GM21360 (cell line): ENCODE data around the gene ABL1.
"Not testable (repeated sequence)": the region's sequence is repeated elsewhere in the genome, so short reads cannot be mapped to it uniquely, and the experiment has no call there.

ENCODE experiments used
- ATAC-seq: cut with Tn5 transposase; IDR thresholded peaks from one replicate; pipeline ENCODE4 v1.9.1; 2021; ENCODE audit warnings: mild to moderate bottlenecking, moderate library complexity; ENCODE audit not compliant: unreplicated experiment

Gene ABL1

GRCh38 chr9:130847306-130848217, 12.5 kb downstream of the ABL1 start:
- no peak for ATAC-seq

GRCh38 chr9:130848514-130848913, 13.5 kb downstream of the ABL1 start:
- not testable (repeated sequence) for ATAC-seq

- ATAC-seq = no peak
These were observed 14.3 kb downstream of the ABL1 start for GRCh38 chr9:130849356-130849755.

DNA sequence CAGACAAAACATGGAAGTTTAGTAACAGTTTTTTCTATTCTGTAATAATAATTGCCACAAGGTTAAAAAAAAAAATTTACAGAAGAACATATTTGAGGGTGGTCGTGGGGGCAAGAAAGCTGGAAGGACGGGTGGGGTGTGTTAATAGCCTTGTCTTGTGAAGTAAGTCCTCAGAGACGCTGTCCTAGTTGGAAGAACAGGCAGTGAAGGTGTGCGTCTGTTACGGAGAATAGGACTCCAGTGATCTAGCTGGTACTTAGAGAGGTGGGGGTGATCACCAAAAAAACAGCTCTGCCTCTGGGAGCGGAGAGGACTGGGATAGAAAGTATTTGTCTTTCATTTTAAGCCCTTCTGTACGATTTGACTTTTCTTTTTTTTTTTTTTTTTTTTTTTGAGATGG, 17.7 kb downstream of the ABL1 start:
- no peak for ATAC-seq

GRCh38 chr9:130854092-130854491, 19.0 kb downstream of the ABL1 start:
- no peak for ATAC-seq

GRCh38 chr9:130854835-130855234, 19.8 kb downstream of the ABL1 start:
- no peak for ATAC-seq

DNA sequence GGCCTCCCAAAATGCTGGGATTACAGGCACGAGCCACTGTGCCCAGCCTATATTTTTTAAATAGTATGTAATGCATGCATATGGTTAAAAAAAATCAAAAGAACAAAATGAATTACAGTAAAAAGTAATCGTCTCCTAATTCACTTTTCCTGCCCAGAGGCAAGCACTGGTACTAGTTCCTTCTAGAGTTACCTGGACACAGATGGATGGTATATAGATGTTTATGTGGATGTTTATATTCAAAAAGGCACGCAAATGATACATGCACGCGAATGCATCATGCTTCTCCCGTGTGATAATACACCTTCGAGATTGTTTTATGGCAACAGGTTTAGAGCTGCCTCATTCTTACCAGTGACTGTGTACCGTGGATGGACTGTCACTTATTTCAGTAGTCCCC, 21.4 kb downstream of the ABL1 start:
- no peak for ATAC-seq

GRCh38 chr9:130857864-130858738, 23.0 kb downstream of the ABL1 start:
- ATAC-seq = no peak

- no peak for ATAC-seq
These were observed 24.0 kb downstream of the ABL1 start for GRCh38 chr9:130858739-130859705.

DNA sequence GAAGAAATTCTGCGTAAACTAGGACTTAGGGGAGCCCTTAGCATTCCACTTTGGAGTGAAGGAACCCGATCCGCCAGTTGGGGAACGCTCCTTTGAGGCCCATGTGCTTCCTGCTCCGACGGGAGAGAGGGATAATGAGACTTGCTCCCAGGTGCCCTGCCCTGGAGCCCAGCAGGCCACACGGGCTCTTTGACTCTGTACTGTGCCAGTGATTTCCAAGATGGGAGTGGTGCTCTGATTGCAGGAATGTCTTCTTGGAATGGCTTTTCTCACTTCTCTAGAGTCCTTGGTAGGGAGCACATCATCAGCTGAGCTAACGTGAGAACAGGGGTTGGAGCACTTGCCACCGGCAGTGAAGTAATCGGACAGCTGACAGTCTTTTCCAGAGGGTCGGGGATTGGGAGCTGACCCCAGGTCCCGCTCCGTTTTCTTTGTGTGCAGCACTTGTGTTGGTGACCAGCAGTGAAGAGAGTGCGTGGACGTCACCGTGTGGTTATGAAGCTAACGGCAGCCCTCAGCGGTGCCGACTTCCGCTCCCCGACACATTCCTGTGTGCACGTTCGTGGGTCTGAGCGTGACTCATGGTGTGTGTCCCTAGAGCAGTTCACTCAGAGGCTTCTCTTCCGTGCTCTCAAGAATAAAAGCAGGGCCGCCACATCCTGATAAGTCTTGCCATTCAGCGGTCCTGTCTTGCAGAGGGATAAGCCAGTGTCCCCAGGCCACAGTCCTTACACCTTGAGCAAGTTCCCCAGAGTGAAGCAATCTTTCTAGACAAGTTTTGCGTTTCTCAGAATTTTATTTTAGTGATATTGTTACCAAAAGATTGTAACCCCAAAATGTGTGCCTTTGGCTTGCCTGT, 25.6 kb downstream of the ABL1 start:
- no peak for ATAC-seq

DNA sequence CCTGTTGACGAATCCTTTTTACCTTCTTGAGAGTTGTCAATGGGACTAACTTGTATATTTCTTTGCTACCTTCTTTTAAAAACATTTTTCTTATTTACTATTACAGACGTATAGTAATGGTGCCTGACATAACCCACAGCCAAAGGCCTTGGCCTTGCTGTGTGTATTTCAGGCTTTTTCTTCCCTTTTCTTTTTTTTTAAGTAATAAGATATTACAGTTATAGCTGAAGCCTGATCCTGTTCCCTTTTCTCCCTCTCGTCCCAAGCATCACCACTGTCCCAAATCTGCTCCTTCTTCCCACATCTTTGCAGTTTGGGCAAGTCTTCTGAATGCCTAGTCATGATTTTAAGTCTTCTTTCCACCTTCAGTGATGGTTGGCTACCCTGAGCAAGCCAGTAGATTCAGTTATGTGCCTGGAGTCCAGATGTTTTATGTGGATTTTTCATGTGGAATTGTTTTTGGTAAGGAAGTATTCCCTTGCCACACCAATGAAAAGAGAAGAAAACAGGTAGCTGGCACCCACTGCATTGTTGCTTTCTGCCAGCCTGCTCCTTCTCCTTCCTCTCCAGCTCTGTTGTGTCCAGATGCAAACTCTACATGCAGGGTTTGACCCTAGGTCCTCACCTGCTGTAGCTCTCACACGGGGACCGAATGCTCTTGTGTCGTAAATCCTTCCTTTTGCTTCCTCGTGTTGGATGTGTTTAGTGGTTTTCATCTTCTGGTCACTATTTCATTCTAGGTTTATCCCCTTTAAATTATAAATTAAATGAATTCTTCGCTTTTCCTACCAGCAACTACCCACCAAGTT, 26.5 kb downstream of the ABL1 start:
- no peak for ATAC-seq

- no peak for ATAC-seq
These were observed 27.2 kb downstream of the ABL1 start for GRCh38 chr9:130862217-130862616.

DNA sequence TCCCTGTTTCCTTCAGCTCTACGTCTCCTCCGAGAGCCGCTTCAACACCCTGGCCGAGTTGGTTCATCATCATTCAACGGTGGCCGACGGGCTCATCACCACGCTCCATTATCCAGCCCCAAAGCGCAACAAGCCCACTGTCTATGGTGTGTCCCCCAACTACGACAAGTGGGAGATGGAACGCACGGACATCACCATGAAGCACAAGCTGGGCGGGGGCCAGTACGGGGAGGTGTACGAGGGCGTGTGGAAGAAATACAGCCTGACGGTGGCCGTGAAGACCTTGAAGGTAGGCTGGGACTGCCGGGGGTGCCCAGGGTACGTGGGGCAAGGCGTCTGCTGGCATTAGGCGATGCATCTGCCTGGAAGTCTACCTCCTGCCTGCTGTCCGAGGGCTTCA, 27.7 kb downstream of the ABL1 start:
- no peak for ATAC-seq

- no peak for ATAC-seq
These were observed 29.5 kb downstream of the ABL1 start for GRCh38 chr9:130864541-130864940.

GRCh38 chr9:130865921-130866320, 30.9 kb downstream of the ABL1 start:
- no peak for ATAC-seq

DNA sequence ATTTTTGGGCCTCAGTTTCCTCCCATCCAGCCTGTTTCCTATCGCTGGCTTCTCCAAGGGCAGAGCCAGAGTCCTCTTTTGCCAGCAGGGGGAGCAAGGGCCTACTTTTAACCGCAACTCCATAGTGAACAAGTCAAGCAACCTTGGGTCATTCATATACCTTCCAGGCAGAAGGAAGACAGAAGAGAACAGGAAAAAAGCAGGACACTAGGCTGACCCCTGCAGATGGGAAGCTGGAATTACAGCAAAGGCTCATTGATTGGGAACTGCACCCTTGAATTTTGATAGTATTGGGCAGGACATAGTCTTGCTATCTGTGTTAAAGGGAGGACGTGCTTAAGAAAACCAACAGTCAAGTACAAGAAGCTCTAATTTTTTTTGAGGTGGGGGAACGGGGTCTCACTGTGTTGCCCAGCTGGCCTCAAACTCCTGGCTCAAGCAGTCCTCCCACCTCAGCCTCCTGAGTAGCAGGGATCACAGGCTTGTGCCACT, 31.5 kb downstream of the ABL1 start:
- no peak for ATAC-seq

DNA sequence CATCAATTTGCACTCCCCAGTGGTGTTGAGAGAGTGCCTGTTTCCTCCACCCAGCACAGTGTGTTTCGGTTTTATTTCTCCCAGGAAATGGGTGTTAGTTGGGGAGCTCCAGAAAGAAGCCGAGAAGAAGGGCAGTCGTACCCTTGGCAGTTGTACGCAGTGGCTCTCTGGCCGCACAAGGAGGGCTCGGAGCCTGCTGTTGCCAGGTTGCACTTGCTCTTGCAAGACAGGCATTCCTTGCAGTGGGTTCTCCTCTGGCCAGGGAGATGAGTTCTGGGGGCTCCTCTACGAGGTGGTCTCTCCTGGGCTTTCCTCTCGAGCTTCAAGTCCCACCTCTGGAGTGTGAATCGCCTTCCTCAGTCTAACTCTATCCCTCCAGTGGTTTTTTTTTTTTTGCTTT, 32.5 kb downstream of the ABL1 start:
- no peak for ATAC-seq

- ATAC-seq = no peak
These were observed 33.2 kb downstream of the ABL1 start for GRCh38 chr9:130868230-130868629.

- no peak for ATAC-seq
These were observed 34.2 kb downstream of the ABL1 start for GRCh38 chr9:130869250-130869649.
